IPS-18a (cell line): ENCODE measurements around the gene TCF7L2.

ENCODE experiments used
- H3K27ac ChIP-seq: one replicate; pipeline ENCODE4 v1.5.1; 2013; ENCODE audit warnings: low read length
- H3K27me3 ChIP-seq: one replicate; pipeline ENCODE4 v1.6.1; 2013; ENCODE audit warnings: mild to moderate bottlenecking, low read length; ENCODE audit not compliant: control insufficient read depth, insufficient read depth
- H3K36me3 ChIP-seq: one replicate; pipeline ENCODE4 v1.6.1; 2013; ENCODE audit warnings: low read depth, low read length; ENCODE audit not compliant: control insufficient read depth
- H3K4me1 ChIP-seq: one replicate; pipeline ENCODE4 v1.6.1; 2013; ENCODE audit warnings: low read depth, low read length; ENCODE audit not compliant: control insufficient read depth
- H3K4me3 ChIP-seq: one replicate; pipeline ENCODE4 v1.5.1; 2013; ENCODE audit warnings: low read length
- H3K9ac ChIP-seq: one replicate; pipeline ENCODE4 v1.6.1; 2013; ENCODE audit warnings: mild to moderate bottlenecking, low read length, moderate library complexity
- H3K9me3 ChIP-seq: one replicate; pipeline ENCODE4 v1.6.1; 2013; ENCODE audit warnings: low read depth, low read length; ENCODE audit not compliant: control insufficient read depth

TCF7L2 gene

GRCh38 chr10:113175176-113175575, 225.1 kb downstream of the TCF7L2 start:
- H3K36me3 ChIP-seq: no peaks in the 10 kb centered on the region
- H3K27me3 ChIP-seq: no peaks in the 10 kb centered on the region
- H3K4me3 ChIP-seq: no peak overlapping the region
- H3K4me1 ChIP-seq: peaks cover 17% of the 10 kb centered on the region
- no peaks in the 10 kb centered on the region for H3K9me3 ChIP-seq
- no peak overlapping the region for H3K9ac ChIP-seq
- H3K27ac ChIP-seq: no peak overlapping the region

GRCh38 chr10:113175756-113176651, 226.0 kb downstream of the TCF7L2 start:
- peaks cover 16% of the 10 kb centered on the region for H3K4me1 ChIP-seq
- no peaks in the 10 kb centered on the region for H3K36me3 ChIP-seq
- H3K9me3 ChIP-seq: no peaks in the 10 kb centered on the region
- H3K27me3 ChIP-seq: no peaks in the 10 kb centered on the region
- no peak overlapping the region for H3K27ac ChIP-seq
- H3K4me3 ChIP-seq: no peak overlapping the region
- H3K9ac ChIP-seq: no peak overlapping the region

- no peaks in the 10 kb centered on the region for H3K9me3 ChIP-seq
- H3K27me3 ChIP-seq: no peaks in the 10 kb centered on the region
- peaks cover 16% of the 10 kb centered on the region for H3K4me1 ChIP-seq
- H3K36me3 ChIP-seq: no peaks in the 10 kb centered on the region
- H3K4me3 ChIP-seq: no peak overlapping the region
- no peak overlapping the region for H3K27ac ChIP-seq
- H3K9ac ChIP-seq: no peak overlapping the region
These were observed 226.7 kb downstream of the TCF7L2 start for GRCh38 chr10:113176652-113177155.

- Histone ChIP-seq H3K4me3 (no peak overlapping the region), H3K36me3 (no peaks in the 10 kb centered on the region), H3K27me3 (no peaks in the 10 kb centered on the region), H3K27ac (no peak overlapping the region), H3K9ac (no peak overlapping the region), H3K4me1 (peaks cover 16% of the 10 kb centered on the region), H3K9me3 (no peaks in the 10 kb centered on the region)
These were observed 227.3 kb downstream of the TCF7L2 start for GRCh38 chr10:113177156-113177935.

- Histone ChIP-seq H3K9ac (no peak overlapping the region), H3K27ac (no peak overlapping the region), H3K4me1 (peaks cover 16% of the 10 kb centered on the region), H3K9me3 (no peaks in the 10 kb centered on the region), H3K36me3 (no peaks in the 10 kb centered on the region), H3K27me3 (no peaks in the 10 kb centered on the region), H3K4me3 (no peak overlapping the region)
These were observed 227.9 kb downstream of the TCF7L2 start for GRCh38 chr10:113177936-113178335.

- H3K9me3 ChIP-seq: no peaks in the 10 kb centered on the region
- H3K4me1 ChIP-seq: peaks cover 16% of the 10 kb centered on the region
- H3K9ac ChIP-seq: no peak overlapping the region
- H3K27ac ChIP-seq: no peak overlapping the region
- H3K27me3 ChIP-seq: no peaks in the 10 kb centered on the region
- no peaks in the 10 kb centered on the region for H3K36me3 ChIP-seq
- H3K4me3 ChIP-seq: no peak overlapping the region
These were observed 228.7 kb downstream of the TCF7L2 start for GRCh38 chr10:113178771-113179170.

GRCh38 chr10:113179265-113179664, 229.2 kb downstream of the TCF7L2 start:
- H3K9ac ChIP-seq: no peak overlapping the region
- no peak overlapping the region for H3K4me3 ChIP-seq
- H3K27ac ChIP-seq: no peak overlapping the region

GRCh38 chr10:113179966-113180365, 229.9 kb downstream of the TCF7L2 start:
- Histone ChIP-seq H3K27ac (no peak overlapping the region), H3K36me3 (no peaks in the 10 kb centered on the region), H3K4me1 (peaks cover 16% of the 10 kb centered on the region), H3K9me3 (no peaks in the 10 kb centered on the region), H3K4me3 (no peak overlapping the region), H3K27me3 (no peaks in the 10 kb centered on the region), H3K9ac (no peak overlapping the region)

More at GRCh38 chr10:113179265-113179664, 229.2 kb downstream of the TCF7L2 start:
- no peaks in the 10 kb centered on the region for H3K27me3 ChIP-seq
- H3K36me3 ChIP-seq: no peaks in the 10 kb centered on the region
- H3K9me3 ChIP-seq: no peaks in the 10 kb centered on the region
- peaks cover 16% of the 10 kb centered on the region for H3K4me1 ChIP-seq

GRCh38 chr10:113180401-113181154, 230.5 kb downstream of the TCF7L2 start:
- H3K27ac ChIP-seq: no peak overlapping the region
- no peaks in the 10 kb centered on the region for H3K27me3 ChIP-seq
- H3K9ac ChIP-seq: no peak overlapping the region
- no peak overlapping the region for H3K4me3 ChIP-seq
- H3K9me3 ChIP-seq: no peaks in the 10 kb centered on the region
- H3K36me3 ChIP-seq: no peaks in the 10 kb centered on the region
- H3K4me1 ChIP-seq: peaks cover 16% of the 10 kb centered on the region

- H3K4me3 ChIP-seq: no peak overlapping the region
- H3K27me3 ChIP-seq: no peaks in the 10 kb centered on the region
- H3K27ac ChIP-seq: no peak overlapping the region
- no peaks in the 10 kb centered on the region for H3K9me3 ChIP-seq
- no peak overlapping the region for H3K9ac ChIP-seq
- no peaks in the 10 kb centered on the region for H3K36me3 ChIP-seq
- H3K4me1 ChIP-seq: peaks cover 11% of the 10 kb centered on the region
These were observed 232.1 kb downstream of the TCF7L2 start for GRCh38 chr10:113182154-113182553.

- Histone ChIP-seq H3K36me3 (no peaks in the 10 kb centered on the region), H3K27ac (no peak overlapping the region), H3K27me3 (no peaks in the 10 kb centered on the region), H3K4me3 (no peak overlapping the region), H3K9ac (no peak overlapping the region), H3K4me1 (peaks cover 3% of the 10 kb centered on the region), H3K9me3 (no peaks in the 10 kb centered on the region)
These were observed 233.5 kb downstream of the TCF7L2 start for GRCh38 chr10:113183573-113183972.
